Ecto neural progenitor cell (in vitro differentiated cells): ENCODE data around the gene TBX5.

Experiments
- DNase-seq: peaks from one replicate; pipeline ENCODE4 v3.0.0-alpha.2; 2018; ENCODE audit warnings: low spot score

TBX5 gene

DNA sequence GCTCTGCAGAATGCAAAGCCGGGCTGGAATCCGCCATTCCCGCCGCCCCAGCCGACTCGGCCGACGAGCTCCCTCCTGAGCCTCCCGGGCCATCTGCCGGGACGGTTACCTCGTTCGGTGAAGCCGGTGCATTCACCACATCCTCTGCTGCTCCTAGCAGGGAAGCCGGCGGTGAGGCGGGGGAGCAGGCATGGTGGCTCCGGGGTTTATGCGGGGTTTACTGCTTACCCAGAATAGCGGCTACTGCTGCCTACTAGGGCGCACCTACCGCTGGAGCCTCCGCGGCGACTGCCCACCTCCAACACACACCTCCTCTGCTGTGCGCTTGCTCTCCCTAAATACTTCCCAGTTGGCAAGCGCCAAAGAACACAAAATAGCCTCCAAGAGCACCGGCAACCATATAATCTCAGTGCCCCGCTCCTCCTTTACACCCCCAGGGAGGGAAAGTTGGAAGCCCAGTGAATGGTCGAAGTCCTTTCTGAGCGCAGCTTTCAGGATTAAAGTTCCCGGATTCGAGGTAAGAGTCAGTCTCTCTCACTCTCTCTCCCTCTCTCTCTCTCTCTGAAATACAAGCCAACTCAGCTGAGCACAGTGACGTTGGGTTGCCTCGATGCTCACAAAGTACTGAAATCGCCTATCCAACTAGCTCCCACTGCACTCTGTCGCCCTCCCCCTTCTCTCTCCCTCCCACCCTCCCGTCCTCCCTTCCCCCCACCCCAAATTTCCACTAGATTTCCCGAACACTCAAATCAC, at the start of gene TBX5:
Gene TBX5, minus strand, starts transcription at position 626 of the 753 bp plus-strand sequence. CDS start 2,246 bp downstream, outside the sequence.
- peak; percentile 79 for DNase-seq

DNA sequence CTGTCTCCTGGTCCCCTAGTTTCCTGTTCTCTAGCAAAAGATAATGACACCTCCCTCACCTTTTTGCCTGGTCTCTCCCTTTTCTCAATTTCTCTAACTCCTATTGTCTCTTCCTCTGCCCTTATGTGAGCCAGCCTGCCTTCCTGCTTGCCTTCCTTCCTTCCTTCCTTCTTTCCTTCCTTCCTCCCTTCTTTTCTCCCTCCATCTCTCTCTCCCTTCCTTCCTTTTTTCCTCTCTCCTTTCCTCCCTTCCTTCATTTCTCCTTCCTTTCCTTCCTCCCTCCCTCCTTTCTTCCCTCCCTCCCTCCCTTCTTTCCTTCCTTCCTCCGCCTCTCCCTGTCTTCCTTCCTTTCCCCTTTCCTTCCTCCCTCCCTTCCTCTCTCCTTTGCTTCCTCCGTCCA, 45.7 kb upstream of the TBX5 start:
- no peak for DNase-seq

DNA sequence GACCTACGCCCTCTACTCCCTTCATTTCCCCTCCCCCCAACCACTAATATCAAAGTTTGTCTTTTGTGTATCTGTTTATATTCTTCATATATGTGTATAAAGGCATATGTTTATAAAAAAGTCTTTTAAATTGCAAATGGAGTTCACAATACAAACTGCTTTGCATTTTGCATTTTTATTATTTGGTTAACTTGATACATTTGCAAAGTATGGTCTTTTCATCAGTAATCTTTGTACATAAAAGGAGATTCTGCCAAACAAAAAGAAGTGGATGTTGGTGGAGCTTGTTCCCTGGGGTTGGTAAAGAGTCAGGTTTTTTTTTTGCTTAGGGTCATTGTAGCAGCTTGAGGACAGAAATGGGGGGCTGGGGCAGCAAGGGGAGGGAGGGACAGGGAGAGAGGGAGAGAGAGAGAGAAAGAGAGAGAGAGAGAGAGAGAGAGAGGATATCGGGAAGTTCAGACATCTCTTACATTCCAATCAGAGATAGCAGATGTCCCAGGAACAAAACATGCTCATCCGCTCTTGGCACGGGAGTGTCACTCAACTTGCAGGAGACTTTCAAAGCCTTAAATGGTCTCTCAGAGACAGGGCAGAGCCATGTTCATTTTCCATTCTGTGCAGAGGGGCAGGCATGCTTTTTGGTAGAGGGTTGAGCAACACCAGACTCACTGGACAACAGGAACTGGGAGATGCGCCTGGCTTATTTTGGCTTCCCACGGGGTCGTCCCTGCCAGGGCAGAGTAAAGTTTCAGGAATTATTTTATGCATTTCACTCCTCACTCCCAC, 44.8 kb upstream of the TBX5 start:
- no peak for DNase-seq

DNA sequence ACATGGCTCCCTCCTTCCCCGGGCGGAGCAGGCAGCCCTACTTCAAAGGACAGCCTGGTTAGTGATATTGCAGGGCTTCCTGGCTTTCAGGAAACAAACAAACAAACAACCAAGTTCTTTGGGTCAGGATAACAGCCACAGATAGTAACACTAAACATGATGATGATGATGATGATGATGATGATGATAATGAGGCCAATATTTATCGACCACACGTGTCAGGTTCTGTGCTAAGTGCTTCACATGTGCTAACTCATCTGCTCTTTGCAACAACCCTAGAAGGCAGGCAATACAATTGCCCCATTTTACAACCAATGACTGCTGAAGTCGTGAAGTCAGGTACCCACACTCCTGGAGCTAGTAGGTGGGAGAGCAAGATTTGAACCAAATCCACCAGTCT, 44.1 kb upstream of the TBX5 start:
- no peak for DNase-seq

DNA sequence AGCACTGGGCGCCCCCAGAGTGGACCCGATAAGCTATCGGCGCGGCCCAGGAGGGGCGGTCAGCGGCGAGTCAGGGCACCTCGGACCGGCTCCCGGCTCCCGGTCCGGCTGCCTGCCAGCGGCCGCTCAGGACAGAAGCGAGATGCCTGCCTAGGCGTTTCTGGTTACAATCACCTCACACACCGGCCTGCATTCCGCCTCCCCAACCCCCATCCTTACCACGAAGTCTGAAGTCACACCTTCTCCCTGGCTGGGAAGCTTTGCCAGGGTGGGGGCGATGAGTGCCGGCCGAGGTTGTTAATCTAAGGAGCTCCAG, 42.6 kb upstream of the TBX5 start:
- no peak for DNase-seq

DNA sequence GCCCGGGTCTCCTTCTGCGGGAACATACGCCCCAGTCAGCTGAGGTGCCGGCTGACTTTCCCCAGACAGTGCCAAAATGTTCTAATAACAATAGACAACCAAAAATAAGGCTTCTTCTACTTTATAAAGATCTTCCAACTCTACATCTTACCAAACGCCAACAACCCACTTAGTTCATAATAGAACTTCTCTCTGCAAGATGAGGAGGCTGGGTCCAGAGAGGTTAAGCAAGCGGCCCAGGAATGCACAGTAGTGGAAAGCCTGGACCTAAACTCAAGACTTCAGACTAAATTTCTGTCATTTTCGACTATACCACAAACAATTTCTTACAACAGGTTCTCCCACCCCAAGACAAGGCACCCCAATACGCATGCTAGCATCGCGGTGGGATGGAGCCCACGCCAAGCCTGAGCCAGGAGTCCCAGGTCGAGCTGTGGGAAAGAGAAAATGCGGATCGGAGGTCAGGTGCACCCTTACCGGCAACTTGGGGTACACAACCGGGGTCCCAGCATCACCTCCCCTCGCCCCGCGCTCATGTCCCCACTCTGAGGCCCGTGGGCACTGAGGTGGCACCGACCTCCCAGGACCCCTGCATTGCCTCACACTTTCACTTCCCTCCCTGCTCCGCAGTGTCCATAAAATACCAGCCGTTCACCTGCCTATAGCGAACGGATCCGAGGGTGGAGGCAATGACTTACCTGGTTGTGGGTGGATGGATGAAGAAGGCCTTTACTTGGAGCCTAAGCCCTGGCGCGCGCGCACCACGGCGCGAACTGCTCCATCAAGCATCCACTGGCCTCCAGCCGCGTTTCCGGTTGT, 42.1 kb upstream of the TBX5 start:
- no peak for DNase-seq

DNA sequence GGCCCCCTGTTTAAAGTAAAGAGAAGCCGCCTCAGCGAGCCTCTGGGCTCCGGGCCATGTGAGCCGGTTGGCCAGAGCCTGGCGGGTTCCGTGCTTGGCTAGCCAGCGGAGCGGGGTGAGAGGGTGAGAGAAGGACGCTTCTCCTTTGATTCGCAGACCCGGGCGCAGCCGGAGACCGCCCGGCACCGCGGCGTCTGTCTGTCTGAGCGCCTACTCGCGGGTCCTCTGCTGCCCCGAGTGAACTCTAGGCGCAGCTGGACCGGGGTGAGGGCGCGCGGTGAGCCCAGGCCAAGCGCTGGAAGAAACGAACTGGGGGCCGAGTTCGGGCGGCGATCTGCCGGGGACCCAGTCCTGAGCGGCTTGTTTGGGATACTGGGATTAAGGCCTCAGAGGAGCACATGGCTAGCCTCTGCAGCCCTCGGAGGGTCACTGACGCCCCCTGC, 41.4 kb upstream of the TBX5 start:
- peak; percentile 67 for DNase-seq

DNA sequence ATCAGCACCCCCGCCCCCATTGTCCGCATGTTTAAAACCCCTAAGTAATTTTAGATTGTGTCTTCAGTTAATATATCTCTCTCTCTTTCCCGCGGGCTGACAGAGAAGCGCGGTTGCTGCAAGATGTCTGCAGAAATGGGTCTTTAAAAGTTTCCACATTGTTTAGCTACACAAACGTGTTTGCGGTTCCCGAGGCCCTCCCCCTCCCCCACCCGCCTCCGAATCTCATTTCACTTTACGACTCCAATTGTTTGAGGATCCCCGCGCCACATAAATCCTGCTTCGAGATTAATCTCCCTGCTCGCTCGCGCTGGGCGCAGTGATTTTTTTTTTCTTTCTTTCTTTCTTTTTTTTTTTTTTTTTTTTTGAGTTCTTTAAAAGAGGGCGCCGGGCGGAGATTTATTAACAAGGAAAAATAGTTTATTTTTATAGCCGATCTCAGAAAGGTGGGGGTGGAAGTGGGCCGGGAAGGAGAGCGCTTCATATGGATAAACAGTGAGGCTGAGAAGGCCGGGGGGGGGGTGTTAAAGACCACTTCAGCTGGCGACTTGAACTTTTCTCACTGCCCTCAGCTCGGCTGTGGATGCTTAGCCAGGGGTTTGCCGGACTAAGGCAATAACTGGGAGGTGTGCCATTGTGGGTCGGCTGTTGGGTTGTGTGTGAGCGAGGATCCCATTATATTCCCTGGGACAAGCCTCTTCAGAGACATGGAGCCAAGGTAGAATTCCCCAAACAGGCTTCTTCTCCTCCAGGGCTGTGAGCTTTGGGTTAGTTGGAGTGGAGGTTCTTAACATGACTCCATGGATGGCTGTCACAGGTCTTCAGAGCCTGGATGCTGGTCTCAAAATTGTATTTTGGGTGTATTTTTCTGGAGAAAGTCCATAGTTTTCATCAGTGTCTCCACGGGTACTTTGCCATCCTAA, 39.7 kb upstream of the TBX5 start:
- DNase-seq, result no peak

DNA sequence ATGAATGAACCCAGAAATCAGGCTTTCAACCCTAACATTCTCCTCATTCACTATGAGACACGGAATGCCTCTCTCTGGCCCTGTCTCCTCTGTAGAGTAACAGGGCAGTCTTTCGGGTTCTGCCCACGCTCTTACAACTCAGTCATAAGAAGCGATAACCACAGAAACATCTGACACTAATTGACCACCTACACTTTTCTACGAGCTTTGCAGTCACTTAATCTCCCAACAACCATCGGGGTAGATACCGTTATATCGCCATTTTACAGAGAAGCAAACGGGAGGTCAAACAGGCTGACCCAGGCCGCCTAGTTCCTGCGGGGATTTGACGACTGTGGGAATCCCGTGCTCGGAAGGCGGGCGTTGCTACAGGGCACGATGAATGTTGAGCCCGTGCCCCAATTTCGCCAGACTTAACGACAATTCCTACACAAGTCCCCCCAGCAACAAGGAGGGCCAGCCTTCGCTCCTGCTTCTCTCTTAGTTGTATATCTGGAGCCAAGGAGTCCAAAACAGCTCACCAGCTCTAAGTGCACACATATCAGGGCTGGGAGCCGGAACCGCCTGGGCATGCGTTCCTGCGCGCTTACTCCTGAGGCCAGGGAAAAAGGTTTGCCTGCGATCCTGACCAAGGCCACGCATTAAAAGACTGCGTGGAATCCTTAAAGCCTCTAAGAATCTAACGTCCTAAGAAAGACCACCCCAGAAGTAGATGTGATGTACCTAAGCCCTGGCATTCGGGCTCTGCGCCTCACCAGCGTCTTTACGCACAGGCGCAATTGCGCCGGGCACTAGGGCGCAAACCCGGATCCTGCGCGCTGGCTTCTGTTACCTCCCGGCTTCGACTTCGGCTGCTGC, 38.7 kb upstream of the TBX5 start:
- no peak for DNase-seq

DNA sequence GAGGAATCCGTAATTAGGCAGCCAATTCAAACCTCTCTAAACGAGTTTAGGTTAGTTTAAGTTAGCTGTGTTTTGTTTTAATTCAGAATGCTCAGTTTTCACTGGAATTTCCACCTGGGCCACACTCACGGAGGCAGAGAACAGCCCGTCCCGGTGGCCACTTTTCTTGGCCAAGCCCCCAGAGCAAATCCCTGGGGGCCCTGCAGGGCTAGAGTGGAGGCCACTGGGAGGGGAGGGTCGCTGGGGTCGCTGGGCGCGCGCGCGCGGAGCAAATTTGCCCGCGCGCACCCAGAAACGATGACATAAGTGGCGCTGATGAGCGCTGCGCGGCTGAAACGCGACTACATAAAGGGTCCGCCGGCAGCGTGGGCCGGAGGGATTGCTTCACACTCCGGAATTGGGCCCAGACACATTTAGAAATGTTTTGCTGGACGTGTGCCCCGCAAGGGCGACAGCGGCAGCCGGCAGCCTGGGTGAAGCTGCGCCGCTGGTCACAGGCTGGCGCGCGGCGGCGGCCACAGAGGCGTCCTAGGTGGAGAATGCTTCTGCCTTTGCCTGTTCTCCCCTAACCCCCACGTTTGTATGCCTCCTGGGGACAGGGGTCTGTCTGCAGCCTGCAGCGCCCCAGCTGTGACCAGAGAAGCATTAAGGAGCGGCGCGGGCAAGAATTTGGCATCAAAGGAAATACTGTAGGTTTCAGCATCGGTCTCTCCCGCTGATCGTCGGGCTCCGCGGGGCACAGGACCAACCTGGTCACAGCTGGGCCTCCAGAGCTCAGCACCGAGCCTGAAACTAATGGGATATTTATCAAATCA, 37.9 kb upstream of the TBX5 start:
- no peak for DNase-seq

DNA sequence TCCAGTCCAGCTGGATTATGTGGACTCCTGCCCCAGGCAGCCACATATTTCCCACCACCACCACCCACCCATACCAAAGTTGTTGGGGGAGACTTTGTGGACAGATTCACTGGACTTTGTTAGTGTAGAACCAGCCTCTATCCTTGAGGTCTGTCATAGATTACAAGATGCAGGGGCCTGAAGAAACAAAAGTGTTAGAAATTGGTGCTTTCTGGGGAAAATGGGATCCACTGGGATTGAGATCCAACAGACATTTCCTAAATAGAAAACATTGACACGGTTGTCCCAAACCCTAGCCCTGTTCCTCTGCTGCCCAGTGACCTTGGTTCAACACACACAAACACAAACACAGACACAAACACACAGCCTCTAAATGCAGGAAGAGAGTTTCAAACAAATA, 36.6 kb upstream of the TBX5 start:
- no peak for DNase-seq

DNA sequence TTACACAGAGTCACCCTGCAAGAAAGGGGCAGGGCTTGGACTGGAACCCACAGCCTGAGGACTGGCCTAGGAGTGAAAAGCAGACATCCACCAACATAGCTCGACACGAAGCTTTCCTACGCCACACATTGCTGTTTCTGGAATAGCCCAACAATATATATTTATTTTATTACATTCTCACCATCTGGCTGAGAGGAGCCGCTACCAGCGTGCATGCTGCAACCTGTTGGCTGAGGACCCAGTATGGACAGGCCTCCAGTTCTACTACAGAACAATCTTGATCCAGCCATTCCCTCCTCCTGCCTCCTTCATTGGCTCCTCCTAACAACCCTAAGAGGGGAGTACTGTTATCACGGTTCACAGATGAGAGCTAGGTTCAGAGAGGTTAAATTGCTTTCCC, 35.6 kb upstream of the TBX5 start:
- DNase-seq, result no peak

DNA sequence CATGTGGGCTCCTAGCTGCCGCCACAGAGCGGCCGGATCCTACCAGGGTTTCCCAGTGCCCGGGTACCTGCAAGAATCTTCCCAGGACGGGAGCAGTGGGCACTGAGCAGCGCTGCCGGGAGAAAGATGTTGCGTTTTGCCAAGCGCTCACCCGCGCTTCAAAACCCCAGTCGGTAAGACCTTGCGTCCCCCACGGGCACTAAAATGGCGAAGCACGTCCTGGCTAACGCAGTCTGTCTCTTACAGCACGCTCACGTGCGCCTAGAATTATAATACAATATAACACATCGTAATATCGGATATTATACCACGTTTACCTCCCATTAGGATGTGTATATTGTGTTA, 35.1 kb upstream of the TBX5 start:
- no peak for DNase-seq

DNA sequence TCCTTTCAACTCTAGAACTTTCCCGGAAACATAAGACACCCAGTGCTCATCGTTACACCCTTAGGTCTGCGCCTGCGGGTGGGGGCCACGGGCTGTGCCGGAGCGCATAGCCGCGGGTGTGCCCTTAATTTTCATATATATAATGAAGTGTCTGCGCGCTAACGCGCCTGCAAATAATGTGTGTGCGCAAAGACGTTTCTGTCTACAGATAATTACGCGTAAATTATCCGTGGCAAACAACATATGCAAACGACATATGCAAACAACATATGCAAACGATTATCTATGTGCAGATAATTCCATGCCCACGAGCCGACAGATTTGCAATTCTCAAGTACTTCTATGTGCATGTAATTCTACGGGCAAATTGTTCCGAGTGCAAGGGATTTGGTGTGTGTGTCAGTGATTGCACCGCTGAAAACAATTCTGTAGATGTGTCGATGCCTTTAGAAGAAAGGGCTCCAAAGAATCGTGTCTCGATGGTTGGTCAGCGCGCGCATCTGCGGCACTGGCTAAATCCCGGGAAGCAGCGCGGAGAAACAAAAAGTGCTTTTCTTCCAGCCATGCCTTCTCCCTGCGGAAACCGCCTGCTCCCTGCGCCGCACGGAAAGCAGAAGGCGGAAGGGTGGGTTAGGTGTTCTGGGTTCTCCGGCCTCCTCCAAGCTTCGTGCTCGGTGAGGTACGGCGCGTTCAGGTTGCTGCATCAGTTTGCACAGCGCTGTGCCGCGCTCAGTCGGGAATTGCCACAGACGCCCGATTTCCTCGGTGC, 34.5 kb upstream of the TBX5 start:
- peak; percentile 70 for DNase-seq

DNA sequence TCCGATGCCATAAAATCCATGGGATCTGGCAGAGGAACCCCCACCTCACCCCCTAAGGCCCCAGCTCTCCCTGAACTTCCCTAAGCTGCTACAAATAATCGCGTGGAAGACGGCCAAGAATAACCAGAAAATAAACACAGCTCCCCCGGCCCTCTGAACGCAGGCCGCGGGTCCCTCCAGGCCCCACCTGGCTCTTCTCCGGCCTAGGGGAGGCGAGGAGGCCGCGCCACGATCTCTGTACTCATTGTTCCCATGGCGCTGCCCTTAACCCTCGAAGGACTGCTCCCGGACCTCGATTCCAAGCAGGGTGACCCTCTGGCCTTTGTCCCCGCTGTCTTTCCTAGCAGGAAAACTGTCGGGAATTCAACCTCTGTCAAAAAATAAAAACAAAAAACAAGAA, 33.9 kb upstream of the TBX5 start:
- no peak for DNase-seq

DNA sequence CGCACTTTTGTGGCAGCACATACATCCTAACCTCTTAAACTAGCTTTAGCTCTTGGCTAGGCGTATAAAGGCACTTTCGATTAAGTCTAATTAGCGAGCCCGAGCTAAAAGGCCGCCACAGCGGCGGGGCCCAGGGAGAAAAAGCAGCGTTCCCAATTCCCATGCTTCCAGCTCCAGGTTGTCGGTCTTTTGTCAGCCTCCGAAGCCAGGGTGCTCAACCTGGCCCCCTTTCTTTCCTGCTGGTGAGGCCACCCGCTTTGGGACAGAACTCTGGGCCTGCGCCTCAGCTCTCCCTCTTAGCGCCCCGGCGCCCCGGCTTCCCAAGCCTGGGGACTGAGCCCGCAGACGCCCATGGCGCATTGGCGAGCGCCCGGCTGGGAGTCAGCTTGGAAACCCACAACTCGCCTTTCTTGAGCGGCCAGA, 33.3 kb upstream of the TBX5 start:
- no peak for DNase-seq

DNA sequence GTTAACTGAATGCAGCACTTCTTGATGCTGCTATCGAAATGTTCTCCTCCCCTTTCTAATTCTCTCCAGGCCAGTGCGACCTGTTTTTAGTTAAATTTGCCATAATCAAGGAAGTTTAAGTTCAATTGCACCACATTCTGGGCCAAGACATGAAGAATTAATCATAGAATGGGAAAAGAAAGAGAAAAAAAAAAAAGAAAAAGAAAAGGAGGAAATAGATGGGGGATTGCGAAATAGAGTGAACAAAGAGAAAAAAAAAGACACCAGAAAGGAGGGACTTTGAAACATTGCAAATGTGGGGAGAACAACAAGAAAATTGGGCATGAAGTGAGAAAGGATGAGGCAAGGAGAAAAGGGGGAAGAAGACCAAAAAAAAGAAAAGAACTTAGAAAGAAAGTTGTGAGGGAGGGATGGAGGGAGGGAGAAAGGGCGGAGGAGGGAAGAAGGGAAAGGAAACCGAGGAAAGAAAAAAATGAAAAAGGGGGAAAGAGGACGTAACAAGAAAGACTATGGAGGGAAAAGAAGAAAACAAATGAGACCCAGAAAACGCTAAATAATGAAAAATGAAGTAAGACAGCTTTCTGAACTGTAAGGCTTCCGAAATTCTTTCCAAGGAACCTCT, 32.8 kb upstream of the TBX5 start:
- no peak for DNase-seq

DNA sequence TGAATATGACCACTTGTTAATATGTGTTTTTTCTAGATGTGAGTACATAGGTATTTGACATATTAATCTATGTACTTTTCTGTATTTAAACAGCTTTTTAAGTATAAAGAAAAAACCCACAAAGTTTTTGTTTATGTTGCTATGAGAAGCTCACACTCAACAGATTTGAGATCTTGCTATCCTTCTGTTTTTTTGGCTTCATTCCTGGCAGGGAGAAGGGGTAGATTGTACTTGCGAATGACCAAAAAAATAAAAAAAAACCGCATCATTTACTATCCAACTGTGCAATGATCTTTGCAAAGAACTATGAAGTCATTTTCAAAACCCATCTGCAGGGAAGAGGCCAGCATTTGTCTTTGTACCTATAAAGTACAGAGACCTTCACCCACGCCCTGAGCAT, 28.4 kb upstream of the TBX5 start:
- no peak for DNase-seq

DNA sequence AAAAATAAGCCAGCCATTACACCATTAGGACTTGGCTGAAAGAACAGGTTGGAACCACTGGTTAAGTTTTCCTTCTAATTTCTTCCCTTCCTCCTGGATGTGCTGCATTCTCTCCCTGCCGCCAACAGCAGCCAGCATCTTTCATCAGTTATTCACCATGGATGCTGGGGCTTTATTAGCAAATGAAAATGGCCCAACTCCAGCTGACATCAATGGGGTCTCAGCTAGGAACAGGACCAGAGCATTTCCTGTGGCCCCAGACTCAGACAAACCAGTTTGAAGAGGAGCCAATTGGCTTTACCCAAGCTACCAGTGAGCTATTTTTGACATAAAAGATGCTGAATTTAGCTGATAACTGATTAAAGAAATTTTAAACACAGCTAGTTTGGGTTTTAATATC, 26.0 kb upstream of the TBX5 start:
- no peak for DNase-seq
